ENCODE measurements around the gene PROSER2.
"Not testable (repeated sequence)": the region's sequence is repeated elsewhere in the genome, so short reads cannot be mapped to it uniquely, and the experiment has no call there.

Gene PROSER2

DNA sequence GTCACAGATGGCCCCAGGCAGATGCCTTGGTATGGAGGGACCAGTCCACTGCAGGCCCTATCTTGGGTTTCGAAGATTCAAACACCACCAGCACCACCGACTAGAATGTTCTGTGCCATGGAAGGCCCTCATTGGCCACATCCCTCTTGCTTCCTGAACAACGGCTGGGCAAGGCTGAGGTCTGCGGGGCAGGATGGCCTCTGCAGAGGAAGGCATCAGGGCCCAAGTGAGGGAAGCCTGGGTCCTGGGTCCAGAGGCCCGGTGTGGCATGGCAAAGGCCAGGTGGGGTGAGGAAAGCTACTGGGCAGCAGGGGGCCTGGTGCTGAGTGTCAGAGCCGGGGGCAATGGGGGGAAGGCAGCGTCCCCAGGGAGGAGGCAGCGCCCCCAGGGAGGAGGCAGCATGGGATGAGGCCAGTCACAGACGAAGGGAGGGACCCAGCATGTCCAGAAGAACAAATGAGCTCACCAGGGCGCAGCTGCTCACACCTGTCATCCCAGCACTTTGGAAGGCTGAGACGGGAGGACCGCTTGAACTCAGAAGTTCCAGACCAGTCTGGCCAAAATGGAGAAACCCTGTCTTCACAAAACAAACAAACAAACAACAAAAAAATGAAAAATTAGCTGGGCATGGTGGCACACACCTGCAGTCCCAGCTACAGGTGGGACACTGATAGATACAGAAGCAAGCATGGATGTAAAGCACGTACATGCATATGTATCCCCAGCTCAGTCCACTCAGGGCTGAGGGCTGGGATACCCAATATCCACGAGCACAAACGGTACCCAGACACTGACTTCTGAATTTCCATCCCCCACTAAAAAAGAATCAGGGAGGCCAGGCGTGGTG, 64.4 kb downstream of the PROSER2 start:
- Histone ChIP-seq H3K27ac (ENCODE audit: low read depth, low read length) (no peak overlapping the region), H3K9ac (ENCODE audit: low read length) (no peak overlapping the region), H3K4me1 (ENCODE audit: control insufficient read depth, insufficient read depth, low read length) (no peaks in the 10 kb centered on the region), H3K36me3 (ENCODE audit: control insufficient read depth, insufficient read depth, low read length) (no peaks in the 10 kb centered on the region), H3K27me3 (ENCODE audit: control insufficient read depth, insufficient read depth, low read length) (no peaks in the 10 kb centered on the region), H3K4me3 (ENCODE audit: low read length) (no peak overlapping the region)

DNA sequence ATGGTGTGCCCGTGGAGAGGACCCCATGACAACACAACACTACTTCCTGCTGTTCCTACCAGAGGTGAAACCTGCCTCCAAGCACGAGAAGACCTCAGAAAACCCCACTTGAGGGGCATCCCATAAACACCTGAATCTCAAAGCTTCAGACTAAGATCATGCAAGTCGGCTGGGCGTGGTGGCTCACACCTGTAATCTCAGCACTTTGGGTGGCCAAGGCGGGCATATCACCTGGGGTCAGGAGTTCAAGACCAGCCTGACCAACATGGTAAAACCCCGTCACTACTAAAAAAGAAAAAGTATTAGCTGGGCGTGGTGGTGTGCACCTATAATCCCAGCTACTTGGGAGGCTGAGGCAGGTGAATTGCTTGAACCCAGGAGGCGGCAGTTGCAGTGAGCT, 66.1 kb downstream of the PROSER2 start:
- H3K4me1 ChIP-seq (ENCODE audit: control insufficient read depth, insufficient read depth, low read length); H3K9ac ChIP-seq (ENCODE audit: low read length); H3K36me3 ChIP-seq (ENCODE audit: control insufficient read depth, insufficient read depth, low read length); H3K27me3 ChIP-seq (ENCODE audit: control insufficient read depth, insufficient read depth, low read length); H3K27ac ChIP-seq (ENCODE audit: low read depth, low read length); H3K4me3 ChIP-seq (ENCODE audit: low read length): not testable (repeated sequence)

- no peaks in the 10 kb centered on the region for H3K36me3 ChIP-seq (ENCODE audit: control insufficient read depth, insufficient read depth, low read length)
- no peak overlapping the region for H3K4me3 ChIP-seq (ENCODE audit: low read length)
- H3K4me1 ChIP-seq (ENCODE audit: control insufficient read depth, insufficient read depth, low read length): no peaks in the 10 kb centered on the region
- no peaks in the 10 kb centered on the region for H3K27me3 ChIP-seq (ENCODE audit: control insufficient read depth, insufficient read depth, low read length)
- no peak overlapping the region for H3K27ac ChIP-seq (ENCODE audit: low read depth, low read length)
- no peak overlapping the region for H3K9ac ChIP-seq (ENCODE audit: low read length)
Measured at GRCh38 chr10:11891776-11892486, 68.8 kb downstream of the PROSER2 start.

DNA sequence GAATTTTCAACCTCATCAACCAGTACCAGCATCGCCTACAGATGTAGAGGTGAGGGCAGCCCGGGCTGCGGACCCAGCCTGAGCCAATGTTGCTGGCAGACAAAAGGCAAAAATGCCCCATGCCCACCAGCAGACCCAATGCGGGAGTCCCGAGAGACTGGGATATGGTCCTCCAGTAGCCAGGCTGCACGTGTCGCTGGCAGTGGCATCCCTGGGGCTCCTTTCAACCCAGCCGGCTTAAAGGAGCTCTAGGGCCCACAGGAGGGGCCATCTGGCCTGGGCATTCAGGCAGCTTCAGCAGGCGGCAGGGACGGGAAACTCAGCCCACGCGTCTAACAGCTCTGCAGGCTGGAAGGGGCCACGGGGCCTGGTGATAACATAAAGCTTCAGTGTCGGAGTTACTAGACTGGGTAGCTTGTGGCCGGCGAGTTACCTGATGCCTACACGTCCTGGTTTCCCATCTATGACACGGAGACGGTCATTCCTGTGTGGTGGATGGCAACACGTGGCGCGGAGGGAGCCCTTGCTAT, 70.7 kb downstream of the PROSER2 start:
- no peaks in the 10 kb centered on the region for H3K4me1 ChIP-seq (ENCODE audit: control insufficient read depth, insufficient read depth, low read length)
- H3K36me3 ChIP-seq (ENCODE audit: control insufficient read depth, insufficient read depth, low read length): no peaks in the 10 kb centered on the region
- H3K27ac ChIP-seq (ENCODE audit: low read depth, low read length): no peak overlapping the region
- no peak overlapping the region for H3K9ac ChIP-seq (ENCODE audit: low read length)
- no peak overlapping the region for H3K4me3 ChIP-seq (ENCODE audit: low read length)
- no peaks in the 10 kb centered on the region for H3K27me3 ChIP-seq (ENCODE audit: control insufficient read depth, insufficient read depth, low read length)

GRCh38 chr10:11894381-11895107, 71.4 kb downstream of the PROSER2 start:
- no peaks in the 10 kb centered on the region for H3K4me1 ChIP-seq (ENCODE audit: control insufficient read depth, insufficient read depth, low read length)
- no peak overlapping the region for H3K9ac ChIP-seq (ENCODE audit: low read length)
- no peaks in the 10 kb centered on the region for H3K36me3 ChIP-seq (ENCODE audit: control insufficient read depth, insufficient read depth, low read length)
- H3K4me3 ChIP-seq (ENCODE audit: low read length): no peak overlapping the region
- no peaks in the 10 kb centered on the region for H3K27me3 ChIP-seq (ENCODE audit: control insufficient read depth, insufficient read depth, low read length)
- H3K27ac ChIP-seq (ENCODE audit: low read depth, low read length): no peak overlapping the region

DNA sequence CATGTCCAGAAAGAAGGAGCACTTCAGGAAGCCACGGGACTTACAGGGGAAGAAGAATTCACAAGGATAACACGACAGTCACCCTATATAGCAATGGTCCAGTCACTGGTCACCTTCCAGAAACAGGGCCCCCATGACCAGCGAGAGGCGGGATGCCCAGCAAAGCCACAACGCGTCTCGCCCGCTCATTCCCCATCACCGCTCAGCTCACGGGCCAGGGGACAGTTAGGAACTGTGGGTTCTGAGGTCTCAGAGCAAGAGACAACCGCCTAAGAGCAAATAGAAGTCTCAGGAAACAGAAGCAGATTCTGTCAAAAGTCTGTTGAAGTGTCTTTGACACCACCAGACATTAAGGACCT, 71.9 kb downstream of the PROSER2 start:
- no peaks in the 10 kb centered on the region for H3K27me3 ChIP-seq (ENCODE audit: control insufficient read depth, insufficient read depth, low read length)
- no peak overlapping the region for H3K4me3 ChIP-seq (ENCODE audit: low read length)
- H3K9ac ChIP-seq (ENCODE audit: low read length): no peak overlapping the region
- H3K27ac ChIP-seq (ENCODE audit: low read depth, low read length): no peak overlapping the region
- H3K4me1 ChIP-seq (ENCODE audit: control insufficient read depth, insufficient read depth, low read length): no peaks in the 10 kb centered on the region
- no peaks in the 10 kb centered on the region for H3K36me3 ChIP-seq (ENCODE audit: control insufficient read depth, insufficient read depth, low read length)

- H3K4me3 ChIP-seq (ENCODE audit: low read length): no peak overlapping the region
- H3K27me3 ChIP-seq (ENCODE audit: control insufficient read depth, insufficient read depth, low read length): no peaks in the 10 kb centered on the region
- no peak overlapping the region for H3K27ac ChIP-seq (ENCODE audit: low read depth, low read length)
- H3K36me3 ChIP-seq (ENCODE audit: control insufficient read depth, insufficient read depth, low read length): no peaks in the 10 kb centered on the region
- H3K4me1 ChIP-seq (ENCODE audit: control insufficient read depth, insufficient read depth, low read length): no peaks in the 10 kb centered on the region
- H3K9ac ChIP-seq (ENCODE audit: low read length): no peak overlapping the region
Measured at GRCh38 chr10:11895598-11895997, 72.4 kb downstream of the PROSER2 start.

DNA sequence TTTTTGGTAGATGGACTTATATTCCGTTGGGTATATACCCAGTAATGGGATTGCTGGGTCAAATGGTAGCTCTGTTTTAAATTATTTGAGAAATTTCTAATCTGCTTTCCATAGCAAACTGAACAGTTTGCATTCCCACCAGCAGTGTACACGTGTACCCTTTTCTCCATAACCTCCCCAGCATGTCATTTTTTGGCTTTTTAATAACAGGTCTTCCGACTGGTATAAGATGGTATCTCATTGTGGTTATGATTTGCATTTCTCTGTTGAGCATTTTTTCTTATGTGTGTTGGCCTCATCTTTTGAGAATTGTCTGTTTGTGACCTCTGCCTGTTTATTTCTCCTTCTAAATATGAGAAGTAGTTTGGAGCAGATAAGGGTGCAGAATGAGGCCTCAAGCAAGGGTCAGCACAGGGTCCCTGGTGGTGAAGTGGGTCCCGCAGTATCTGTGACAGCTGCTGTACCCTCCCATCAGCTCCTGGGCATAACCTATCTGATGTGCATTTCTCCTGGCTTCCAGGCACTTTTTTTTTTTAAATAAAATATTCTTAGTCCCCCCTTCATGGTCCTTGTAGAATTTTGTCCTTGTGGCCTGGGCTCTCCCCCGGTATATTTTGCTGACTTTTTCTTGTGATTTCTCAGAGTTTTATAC, 73.5 kb downstream of the PROSER2 start:
- Histone ChIP-seq H3K27ac (ENCODE audit: low read depth, low read length) (no peak overlapping the region), H3K27me3 (ENCODE audit: control insufficient read depth, insufficient read depth, low read length) (no peaks in the 10 kb centered on the region), H3K4me1 (ENCODE audit: control insufficient read depth, insufficient read depth, low read length) (no peaks in the 10 kb centered on the region), H3K4me3 (ENCODE audit: low read length) (no peak overlapping the region), H3K36me3 (ENCODE audit: control insufficient read depth, insufficient read depth, low read length) (no peaks in the 10 kb centered on the region), H3K9ac (ENCODE audit: low read length) (no peak overlapping the region)

GRCh38 chr10:11898033-11898371, 74.8 kb downstream of the PROSER2 start:
- Histone ChIP-seq H3K27ac (ENCODE audit: low read depth, low read length) (no peak overlapping the region), H3K4me3 (ENCODE audit: low read length) (no peak overlapping the region), H3K27me3 (ENCODE audit: control insufficient read depth, insufficient read depth, low read length) (no peaks in the 10 kb centered on the region), H3K9ac (ENCODE audit: low read length) (no peak overlapping the region), H3K4me1 (ENCODE audit: control insufficient read depth, insufficient read depth, low read length) (no peaks in the 10 kb centered on the region), H3K36me3 (ENCODE audit: control insufficient read depth, insufficient read depth, low read length) (no peaks in the 10 kb centered on the region)

- no peak overlapping the region for H3K4me3 ChIP-seq (ENCODE audit: low read length)
- H3K27me3 ChIP-seq (ENCODE audit: control insufficient read depth, insufficient read depth, low read length): no peaks in the 10 kb centered on the region
- no peak overlapping the region for H3K27ac ChIP-seq (ENCODE audit: low read depth, low read length)
- H3K9ac ChIP-seq (ENCODE audit: low read length): no peak overlapping the region
- H3K36me3 ChIP-seq (ENCODE audit: control insufficient read depth, insufficient read depth, low read length): no peaks in the 10 kb centered on the region
- H3K4me1 ChIP-seq (ENCODE audit: control insufficient read depth, insufficient read depth, low read length): no peaks in the 10 kb centered on the region
Measured at GRCh38 chr10:11898372-11899066, 75.4 kb downstream of the PROSER2 start.

- H3K36me3 ChIP-seq (ENCODE audit: control insufficient read depth, insufficient read depth, low read length): no peaks in the 10 kb centered on the region
- no peak overlapping the region for H3K27ac ChIP-seq (ENCODE audit: low read depth, low read length)
- no peaks in the 10 kb centered on the region for H3K27me3 ChIP-seq (ENCODE audit: control insufficient read depth, insufficient read depth, low read length)
- no peak overlapping the region for H3K4me3 ChIP-seq (ENCODE audit: low read length)
- H3K4me1 ChIP-seq (ENCODE audit: control insufficient read depth, insufficient read depth, low read length): no peaks in the 10 kb centered on the region
- H3K9ac ChIP-seq (ENCODE audit: low read length): no peak overlapping the region
Measured at GRCh38 chr10:11899067-11899876, 76.1 kb downstream of the PROSER2 start.

Data from rectal smooth muscle tissue (tissue), 1 donor.